HepG2 (cell line): ENCODE measurements around the gene ABCC3. TPM values are rescaled to one million over a fixed set of nuclear protein-coding genes. Genes with fewer than 3 reads are reported as not detected.
A peak's percentile ranks its signal among the peaks of the same experiment; 100 is the strongest.

Source experiments
- FIP1L1 ChIP-seq: fragments of 200-400 bp; formaldehyde crosslinking; IDR thresholded peaks from 2 replicates; pipeline ENCODE4 v1.6.1; 2018; ENCODE audit warnings: low read depth, mild to moderate bottlenecking, low read length, moderate library complexity, borderline replicate concordance; ENCODE audit not compliant: insufficient read depth
- FLYWCH1 ChIP-seq: sonication (generic); formaldehyde crosslinking; IDR thresholded peaks from 2 replicates; pipeline ENCODE4 v1.8.1; 2023; ENCODE audit warnings: mild to moderate bottlenecking, missing genetic modification reagents
- MLXIP ChIP-seq: sonication (generic); formaldehyde crosslinking; IDR thresholded peaks from 2 replicates; pipeline ENCODE4 v1.9.0; 2021; ENCODE audit warnings: missing genetic modification reagents, borderline replicate concordance
- NCOR1 ChIP-seq: fragments of 200-600 bp; sonication (generic); IDR thresholded peaks from 2 replicates; pipeline ENCODE4 v1.7.0; 2017; ENCODE audit warnings: antibody characterized with exemption, low read length, borderline replicate concordance
- NFKB2 ChIP-seq: sonication (generic); formaldehyde crosslinking; IDR thresholded peaks from 2 replicates; pipeline ENCODE4 v1.4.0; 2020; ENCODE audit warnings: missing genetic modification reagents, borderline replicate concordance
- REPIN1 ChIP-seq: sonication (generic); formaldehyde crosslinking; IDR thresholded peaks from 2 replicates; pipeline ENCODE4 v1.8.0; 2022; ENCODE audit warnings: missing genetic modification reagents, low read depth, mild to moderate bottlenecking, borderline replicate concordance
- RFX3 ChIP-seq: IDR thresholded peaks from 2 replicates; pipeline ENCODE4 v1.6.1; 2016; ENCODE audit warnings: missing biosample characterization, missing genetic modification reagents
- SALL1 ChIP-seq: sonication (generic); formaldehyde crosslinking; IDR thresholded peaks from 2 replicates; pipeline ENCODE4 v1.8.0; 2022; ENCODE audit warnings: mild to moderate bottlenecking, missing genetic modification reagents
- THAP11 ChIP-seq: IDR thresholded peaks from 2 replicates; pipeline ENCODE4 v1.6.1; 2016; ENCODE audit warnings: missing biosample characterization, missing genetic modification reagents
- TOPORS ChIP-seq: sonication (generic); formaldehyde crosslinking; IDR thresholded peaks from 2 replicates; pipeline ENCODE4 v1.8.0; 2023; ENCODE audit warnings: mild to moderate bottlenecking, missing genetic modification reagents
- ZFP36 ChIP-seq: fragments of 150-350 bp; IDR thresholded peaks from 2 replicates; pipeline ENCODE4 v1.6.1; 2018; ENCODE audit warnings: borderline replicate concordance, low read length, low read depth; ENCODE audit not compliant: partially characterized antibody
- ZNF251 ChIP-seq: sonication (generic); formaldehyde crosslinking; IDR thresholded peaks from 2 replicates; pipeline ENCODE4 v1.9.0; 2021; ENCODE audit warnings: mild to moderate bottlenecking, missing genetic modification reagents
- ZNF256 ChIP-seq: sonication (generic); formaldehyde crosslinking; conservative IDR thresholded peaks from 2 replicates; pipeline ENCODE4 v1.4.0; 2020; ENCODE audit warnings: missing genetic modification reagents
- ZNF484 ChIP-seq: sonication (generic); formaldehyde crosslinking; IDR thresholded peaks from 2 replicates; pipeline ENCODE4 v1.5.1; 2020; ENCODE audit warnings: mild to moderate bottlenecking, low read depth, missing genetic modification reagents, borderline replicate concordance
- ZNF607 ChIP-seq: sonication (generic); formaldehyde crosslinking; IDR thresholded peaks from 2 replicates; pipeline ENCODE4 v1.5.1; 2020; ENCODE audit warnings: missing genetic modification reagents, mild to moderate bottlenecking, borderline replicate concordance
- ZNF614 ChIP-seq: IDR thresholded peaks from 2 replicates; pipeline ENCODE4 v1.6.1; 2018; ENCODE audit warnings: missing biosample characterization, missing genetic modification reagents, inconsistent platforms, borderline replicate concordance
- ZNF670 ChIP-seq: sonication (generic); formaldehyde crosslinking; IDR thresholded peaks from 2 replicates; pipeline ENCODE4 v1.8.0; 2022; ENCODE audit warnings: mild to moderate bottlenecking, missing genetic modification reagents, borderline replicate concordance
- ZSCAN9 ChIP-seq: IDR thresholded peaks from 2 replicates; pipeline ENCODE4 v1.6.1; 2016; ENCODE audit warnings: borderline replicate concordance
- polyA plus RNA-seq, 8 experiments: library from polyadenylated mRNA; depleted of rRNA in 3 of 8; stranded (reverse) in 7 of 8; unstranded in 1 of 8; fragments of >200 nt; fragmentation: Illumina TruSeq in 4 of 8; extraction: Trizol in 4 of 8; gene quantifications; 2 replicates each; pipeline versions ENCODE4 v1.2.1 to v1.2.3, GENCODE V29; 2011 to 2016; ENCODE audit warnings: low read depth in 4 of 8, missing spikeins in 1 of 8, mixed read lengths in 1 of 8; ENCODE audit not compliant: insufficient read depth in 1 of 8
- total RNA-seq, 5 experiments: library from RNA; depleted of rRNA; stranded (reverse); fragments of >200 nt; fragmentation: Illumina TruSeq; extraction: Trizol; gene quantifications; 2 replicates each; pipeline ENCODE4 v1.2.3, GENCODE V29; 2016; ENCODE audit warnings: low read depth in 1 of 5
- TF ChIP-seq, protein P1 (sequence below), 2 experiments: sonication (generic) in 1 of 2; formaldehyde crosslinking in 1 of 2; IDR thresholded peaks; 2 replicates each; pipeline versions ENCODE4 v1.5.1 to v1.6.1; 2011 to 2020; ENCODE audit warnings: borderline replicate concordance in 1 of 2, low read depth in 1 of 2, low read length in 1 of 2, mild to moderate bottlenecking in 1 of 2, missing genetic modification reagents in 1 of 2, moderate library complexity in 1 of 2
- TF ChIP-seq, protein P2 (sequence below): sonication (generic); formaldehyde crosslinking; IDR thresholded peaks from 2 replicates; pipeline ENCODE4 v1.9.0; 2022; ENCODE audit warnings: missing genetic modification reagents, mild to moderate bottlenecking, borderline replicate concordance
- TF ChIP-seq, protein P3 (sequence below): sonication (generic); formaldehyde crosslinking; IDR thresholded peaks from 2 replicates; pipeline ENCODE4 v1.4.0; 2020; ENCODE audit warnings: missing genetic modification reagents, borderline replicate concordance

The ABCC3 gene
- total and polyA plus RNA-seq, 2 of the 13 experiments (the other 11 are each of a cell fraction or from before 2014, with no cell fraction given), result 25.2 to 50.7 TPM

DNA sequence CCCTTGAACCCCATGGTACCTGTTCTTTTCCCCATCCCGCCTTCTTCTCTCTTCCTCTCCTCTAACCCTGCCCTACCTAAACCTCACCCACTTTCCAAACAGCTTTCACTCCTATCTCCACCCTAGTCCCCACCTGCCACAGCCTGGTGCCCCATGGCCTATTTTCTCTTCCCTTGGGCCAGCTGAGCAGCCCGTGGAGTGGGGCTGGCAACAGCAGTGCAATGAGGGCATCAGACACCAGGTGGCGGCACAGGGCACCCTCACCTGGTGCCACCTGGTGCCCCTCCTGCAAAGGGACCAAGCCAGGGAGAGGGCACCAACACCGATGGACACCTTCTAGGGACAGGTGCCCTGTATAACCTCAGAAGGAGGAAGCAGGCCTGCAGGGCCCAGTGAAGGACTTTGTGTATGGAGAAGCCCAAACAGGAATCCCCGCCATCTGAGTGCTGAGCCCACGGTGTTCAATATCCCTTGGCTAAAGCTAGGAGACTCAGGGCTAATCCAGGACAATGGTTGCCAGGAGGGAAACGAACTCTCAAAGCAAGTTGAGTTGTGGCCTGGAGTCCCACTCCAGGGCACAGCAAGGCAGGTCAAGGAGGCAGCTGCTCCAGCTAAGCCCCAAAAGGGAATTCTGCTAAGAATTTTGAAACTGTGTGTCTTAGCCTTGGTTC lies 4.0 kb upstream of the ABCC3 start (continued):
- TF ChIP-seq, protein P1, sequence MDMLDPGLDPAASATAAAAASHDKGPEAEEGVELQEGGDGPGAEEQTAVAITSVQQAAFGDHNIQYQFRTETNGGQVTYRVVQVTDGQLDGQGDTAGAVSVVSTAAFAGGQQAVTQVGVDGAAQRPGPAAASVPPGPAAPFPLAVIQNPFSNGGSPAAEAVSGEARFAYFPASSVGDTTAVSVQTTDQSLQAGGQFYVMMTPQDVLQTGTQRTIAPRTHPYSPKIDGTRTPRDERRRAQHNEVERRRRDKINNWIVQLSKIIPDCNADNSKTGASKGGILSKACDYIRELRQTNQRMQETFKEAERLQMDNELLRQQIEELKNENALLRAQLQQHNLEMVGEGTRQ (IDR thresholded peaks at IDR 0.05; ENCODE audit: low read depth, low read length), result no peak
- TF ChIP-seq, protein P1 (CRISPR knock-in tag; IDR thresholded peaks at IDR 0.05; ENCODE audit: borderline replicate concordance), result no peak
- TF ChIP-seq THAP11 (CRISPR knock-in tag) (no peak), ZNF670 (no peak), ZNF607 (CRISPR knock-in tag) (0 out of 2 replicates have a peak, but pooled peaks have one; percentile 26), MLXIP (CRISPR knock-in tag) (no peak), ZNF614 (CRISPR knock-in tag) (peak; percentile 71; the same call in 1 of the 2 replicates), NFKB2 (0 out of 2 replicates have a peak, but pooled peaks have one; percentile 37), TOPORS (no peak), ZNF251 (no peak), ZNF256 (CRISPR knock-in tag) (no peak), SALL1 (CRISPR knock-in tag) (peak; percentile 82), FIP1L1 (no peak), ZNF484 (CRISPR knock-in tag) (no peak), RFX3 (CRISPR knock-in tag) (no peak), ZSCAN9 (0 out of 2 replicates have a peak, but pooled peaks have one; percentile 51), NCOR1 (no peak), REPIN1 (CRISPR knock-in tag) (peak; percentile 64; the same call in 1 of the 2 replicates), ZFP36 (peak; percentile 9), FLYWCH1 (no peak)
- TF ChIP-seq, protein P2, sequence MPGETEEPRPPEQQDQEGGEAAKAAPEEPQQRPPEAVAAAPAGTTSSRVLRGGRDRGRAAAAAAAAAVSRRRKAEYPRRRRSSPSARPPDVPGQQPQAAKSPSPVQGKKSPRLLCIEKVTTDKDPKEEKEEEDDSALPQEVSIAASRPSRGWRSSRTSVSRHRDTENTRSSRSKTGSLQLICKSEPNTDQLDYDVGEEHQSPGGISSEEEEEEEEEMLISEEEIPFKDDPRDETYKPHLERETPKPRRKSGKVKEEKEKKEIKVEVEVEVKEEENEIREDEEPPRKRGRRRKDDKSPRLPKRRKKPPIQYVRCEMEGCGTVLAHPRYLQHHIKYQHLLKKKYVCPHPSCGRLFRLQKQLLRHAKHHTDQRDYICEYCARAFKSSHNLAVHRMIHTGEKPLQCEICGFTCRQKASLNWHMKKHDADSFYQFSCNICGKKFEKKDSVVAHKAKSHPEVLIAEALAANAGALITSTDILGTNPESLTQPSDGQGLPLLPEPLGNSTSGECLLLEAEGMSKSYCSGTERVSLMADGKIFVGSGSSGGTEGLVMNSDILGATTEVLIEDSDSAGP, result peak; percentile 52; the same call in 1 of the 2 replicates
- TF ChIP-seq, protein P3, sequence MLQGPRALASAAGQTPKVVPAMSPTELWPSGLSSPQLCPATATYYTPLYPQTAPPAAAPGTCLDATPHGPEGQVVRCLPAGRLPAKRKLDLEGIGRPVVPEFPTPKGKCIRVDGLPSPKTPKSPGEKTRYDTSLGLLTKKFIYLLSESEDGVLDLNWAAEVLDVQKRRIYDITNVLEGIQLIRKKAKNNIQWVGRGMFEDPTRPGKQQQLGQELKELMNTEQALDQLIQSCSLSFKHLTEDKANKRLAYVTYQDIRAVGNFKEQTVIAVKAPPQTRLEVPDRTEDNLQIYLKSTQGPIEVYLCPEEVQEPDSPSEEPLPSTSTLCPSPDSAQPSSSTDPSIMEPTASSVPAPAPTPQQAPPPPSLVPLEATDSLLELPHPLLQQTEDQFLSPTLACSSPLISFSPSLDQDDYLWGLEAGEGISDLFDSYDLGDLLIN (CRISPR knock-in tag), result no peak
